H1 (cell line): ENCODE measurements around the gene MANBA. TPM values are rescaled to one million over a fixed set of nuclear protein-coding genes. Genes with fewer than 3 reads are reported as not detected.

Experiments used
- CTCF ChIA-PET: fragments of 300-600 bp; sonication (Branson Sonifier 250); formaldehyde crosslinking; loops from one replicate; lab custom pipeline; 2021; ENCODE audit not compliant: partially characterized antibody; lab: Charles Lee
- POLR2A ChIA-PET: fragments of 300-600 bp; sonication (Branson Sonifier 250); formaldehyde crosslinking; loops from one replicate; lab custom pipeline; 2021; ENCODE audit warnings: inconsistent platforms; ENCODE audit not compliant: partially characterized antibody; lab: Charles Lee
- DNase-seq, 2 experiments: peaks; one replicate each; pipeline versions ENCODE4 v3.0.0 to v3.0.0-alpha.2; 2010 to 2022; ENCODE audit warnings: low spot score in 2 of 2, low read depth in 1 of 2, mixed read lengths in 1 of 2
- FAIRE-seq: peaks from 2 replicates; lab custom pipeline; 2011; peaks lifted over from hg19 to GRCh38; lab: Jason Lieb, UNC
- H2AFZ ChIP-seq: 2 replicates; pipeline ENCODE4 v1.8.1; 2012; ENCODE audit warnings: low read length, inconsistent platforms
- H2AK5ac ChIP-seq: 2 replicates; pipeline ENCODE4 v1.6.1; 2013; ENCODE audit warnings: low read depth, low read length
- H2BK120ac ChIP-seq: replicated peaks from 2 replicates; pipeline ENCODE3; 2013; ENCODE audit warnings: low read depth, low read length, inconsistent platforms
- H2BK12ac ChIP-seq: 2 replicates; pipeline ENCODE4 v1.6.1; 2013; ENCODE audit warnings: low read depth, low read length
- H2BK15ac ChIP-seq: 2 replicates; pipeline ENCODE4 v1.6.1; 2013; ENCODE audit warnings: low read length
- H2BK20ac ChIP-seq: 2 replicates; pipeline ENCODE4 v1.6.1; 2013; ENCODE audit warnings: low read length
- H2BK5ac ChIP-seq: 2 replicates; pipeline ENCODE4 v1.6.1; 2013; ENCODE audit warnings: low read depth, low read length
- H3K14ac ChIP-seq: 2 replicates; pipeline ENCODE4 v1.6.1; 2013; ENCODE audit warnings: inconsistent platforms; ENCODE audit not compliant: insufficient read length
- H3K18ac ChIP-seq: 2 replicates; pipeline ENCODE4 v1.6.1; 2013; ENCODE audit warnings: low read length; ENCODE audit errors: extremely low read depth
- H3K23ac ChIP-seq: 2 replicates; pipeline ENCODE4 v1.6.1; 2013; ENCODE audit warnings: inconsistent platforms; ENCODE audit not compliant: insufficient read length
- H3K23me2 ChIP-seq: 2 replicates; pipeline ENCODE4 v1.6.1; 2013; ENCODE audit warnings: low read depth, low read length
- H3K27ac ChIP-seq: 2 replicates; pipeline ENCODE4 v1.6.1; 2011; ENCODE audit warnings: low read depth, low read length, inconsistent platforms
- H3K27me3 ChIP-seq, 4 experiments: replicated peaks in 1 of 4; 1 replicate in 1 of 4; 2 replicates in 3 of 4; pipeline versions ENCODE4 v1.6.1 to v1.8.1; 2011 to 2013; ENCODE audit warnings: low read length in 3 of 4, mild to moderate bottlenecking in 3 of 4, inconsistent platforms in 2 of 4, mixed read lengths in 2 of 4, moderate library complexity in 1 of 4; ENCODE audit not compliant: control insufficient read depth in 3 of 4, insufficient read depth in 3 of 4; ENCODE audit errors: extremely low read depth in 1 of 4
- H3K36me3 ChIP-seq, 4 experiments: 2 replicates each; pipeline versions ENCODE4 v1.6.1 to v1.8.1; 2011 to 2013; ENCODE audit warnings: mild to moderate bottlenecking in 4 of 4, low read length in 3 of 4, moderate library complexity in 2 of 4, control low read depth in 1 of 4, inconsistent platforms in 1 of 4; ENCODE audit not compliant: insufficient read depth in 4 of 4, control insufficient read depth in 2 of 4
- H3K4ac ChIP-seq: replicated peaks from 2 replicates; pipeline ENCODE3; 2013; ENCODE audit warnings: low read length, low read depth, mixed read lengths, inconsistent platforms; ENCODE audit not compliant: insufficient read length
- H3K4me1 ChIP-seq, 4 experiments: replicated peaks in 1 of 4; 1 replicate in 1 of 4; 2 replicates in 3 of 4; pipeline versions ENCODE4 v1.6.1 to v1.8.1; 2011 to 2013; ENCODE audit warnings: low read length in 3 of 4, inconsistent platforms in 2 of 4, mixed read lengths in 1 of 4; ENCODE audit not compliant: insufficient read depth in 4 of 4, control insufficient read depth in 3 of 4
- H3K4me2 ChIP-seq, 2 experiments: 2 replicates each; pipeline versions ENCODE4 v1.6.1 to v1.8.1; 2011 to 2013; ENCODE audit warnings: low read depth in 2 of 2, low read length in 2 of 2, control low read depth in 1 of 2, inconsistent platforms in 1 of 2, mild to moderate bottlenecking in 1 of 2; ENCODE audit not compliant: insufficient read depth in 1 of 2
- H3K4me3 ChIP-seq, 4 experiments: fragments of 200-600, 300-600 bp in 1 of 4; sonication (generic), shearing (Covaris generic), sonication (Bioruptor Twin) in 1 of 4; 2 replicates each; pipeline versions ENCODE4 v1.5.1 to v1.8.1; 2011 to 2016; ENCODE audit warnings: low read length in 4 of 4, low read depth in 3 of 4, control low read depth in 2 of 4, inconsistent platforms in 2 of 4, mild to moderate bottlenecking in 2 of 4, mixed read lengths in 1 of 4, moderate library complexity in 1 of 4; ENCODE audit not compliant: insufficient read depth in 2 of 4; ENCODE audit errors: extremely low read depth in 1 of 4
- H3K56ac ChIP-seq: replicated peaks from 2 replicates; pipeline ENCODE3; 2013; ENCODE audit warnings: low read depth, mild to moderate bottlenecking, mixed read lengths, low read length, inconsistent platforms; ENCODE audit not compliant: insufficient read length
- H3K79me1 ChIP-seq: 2 replicates; pipeline ENCODE4 v1.6.1; 2013; ENCODE audit warnings: low read depth, low read length, control low read depth
- H3K79me2 ChIP-seq, 2 experiments: 2 replicates each; pipeline versions ENCODE4 v1.6.1 to v1.8.1; 2012 to 2013; ENCODE audit warnings: low read length in 2 of 2, mild to moderate bottlenecking in 2 of 2, inconsistent platforms in 1 of 2; ENCODE audit not compliant: insufficient read depth in 2 of 2, control insufficient read depth in 1 of 2
- H3K9ac ChIP-seq, 4 experiments: replicated peaks in 1 of 4; 1 replicate in 1 of 4; 2 replicates in 3 of 4; pipeline versions ENCODE4 v1.6.1 to v1.8.1; 2011 to 2013; ENCODE audit warnings: low read depth in 3 of 4, low read length in 3 of 4, control low read depth in 2 of 4, mild to moderate bottlenecking in 2 of 4, moderate library complexity in 2 of 4, inconsistent platforms in 1 of 4; ENCODE audit errors: extremely low read depth in 1 of 4
- H3K9me3 ChIP-seq, 2 experiments: 2 replicates each; pipeline versions ENCODE4 v1.6.1 to v1.8.1; 2012 to 2013; ENCODE audit warnings: mild to moderate bottlenecking in 2 of 2, moderate library complexity in 2 of 2, control low read depth in 1 of 2, inconsistent platforms in 1 of 2, low read depth in 1 of 2, low read length in 1 of 2, mixed read lengths in 1 of 2; ENCODE audit not compliant: insufficient read depth in 2 of 2
- H4K20me1 ChIP-seq, 2 experiments: replicated peaks in 1 of 2; 2 replicates each; pipeline versions ENCODE3 to v1.8.1; 2011 to 2013; ENCODE audit warnings: inconsistent platforms in 2 of 2, low read length in 2 of 2, mild to moderate bottlenecking in 1 of 2; ENCODE audit not compliant: insufficient read depth in 2 of 2, control insufficient read depth in 1 of 2
- H4K5ac ChIP-seq: 2 replicates; pipeline ENCODE4 v1.6.1; 2013; ENCODE audit warnings: low read length, low read depth, mixed read lengths, inconsistent platforms; ENCODE audit not compliant: insufficient read length
- H4K8ac ChIP-seq: 2 replicates; pipeline ENCODE4 v1.8.0; 2013; ENCODE audit warnings: mild to moderate bottlenecking, moderate library complexity, low read length, inconsistent platforms; ENCODE audit not compliant: insufficient read depth; ENCODE audit errors: extremely low read depth
- H4K91ac ChIP-seq: replicated peaks from 2 replicates; pipeline ENCODE3; 2013; ENCODE audit warnings: low read length, mixed read lengths, inconsistent platforms; ENCODE audit not compliant: insufficient read length
- EGR1 ChIP-seq: IDR thresholded peaks from 2 replicates; pipeline ENCODE4 v1.6.1; 2011; ENCODE audit warnings: low read depth, low read length, borderline replicate concordance
- SAP30 ChIP-seq: fragments of 300-600 bp; sonication (generic); IDR thresholded peaks from 2 replicates; pipeline ENCODE4 v1.7.1; 2012; ENCODE audit warnings: low read length, moderate library complexity, mild to moderate bottlenecking, inconsistent platforms; ENCODE audit not compliant: insufficient read depth, insufficient replicate concordance
- TAF7 ChIP-seq: optimal IDR thresholded peaks from 2 replicates; pipeline ENCODE3; 2011; ENCODE audit warnings: low read depth, mild to moderate bottlenecking, inconsistent platforms, low read length, moderate library complexity, borderline replicate concordance
- WGBS, 2 experiments: shearing (Covaris generic) in 1 of 2; methylation state at CpG; one replicate each; pipeline versions ENCODE4 v1.1.6 to v1.1.7; 2013 to 2015; ENCODE audit warnings: low lambda C conversion rate in 2 of 2, mixed read lengths in 2 of 2, inconsistent platforms in 1 of 2, low coverage in 1 of 2, missing lambda C conversion rate in 1 of 2; ENCODE audit not compliant: insufficient replicate concordance in 2 of 2, insufficient coverage in 1 of 2, insufficient read length in 1 of 2; ENCODE audit errors: extremely low coverage in 1 of 2, missing lambda C conversion rate in 1 of 2; 5-methylcytosine and 5-hydroxymethylcytosine counted together
- polyA plus RNA-seq, 7 experiments: library from polyadenylated mRNA; depleted of rRNA in 3 of 7; stranded (reverse) in 5 of 7; unstranded in 2 of 7; fragments of >200 nt in 5 of 7; fragments of 200-250 nt in 2 of 7; gene quantifications; 1 replicate in 5 of 7; 2 replicates in 1 of 7; 4 replicates in 1 of 7; pipeline versions ENCODE4 v1.2.1 to v1.2.3, GENCODE V29; 2011 to 2013; ENCODE audit warnings: missing spikeins in 2 of 7, mixed read lengths in 2 of 7
- total RNA-seq: library from RNA; stranded (reverse); fragmentation: NEBNext Ultra II Directional; extraction: Animal tissue kit (Norgen Biotek cat#: 25700); gene quantifications from 2 replicates; pipeline ENCODE4 v1.2.1, GENCODE V29; 2021
- TF ChIP-seq, protein P1 (sequence below), 3 experiments: IDR thresholded peaks; 1 replicate in 2 of 3; 2 replicates in 1 of 3; pipeline versions ENCODE4 v1.5.1 to v1.6.1; 2011; ENCODE audit warnings: low read length in 3 of 3, mild to moderate bottlenecking in 3 of 3, inconsistent platforms in 2 of 3, low read depth in 1 of 3, moderate library complexity in 1 of 3; ENCODE audit not compliant: insufficient read depth in 1 of 3; ENCODE audit errors: control extremely low read depth in 1 of 3

MANBA gene
- total and polyA plus RNA-seq, 2 of the 8 experiments (the other 6 are each of a cell fraction or from before 2014, with no cell fraction given), result 22.9 to 27.8 TPM

- DNase-seq, result no peak
- FAIRE-seq, result no peak
- no peaks in the 10 kb centered on the region for H3K79me1 ChIP-seq
- no peak overlapping the region for H3K56ac ChIP-seq
- CTCF ChIA-PET, result interaction anchor here (0.6 to 1.0 kb wide), 5 partner anchors 16 to 404 kb away, joined by 3 read pairs; no protein-coding TSS in a partner anchor
- peaks cover 4 to 9% (median 7%) of the 10 kb centered on the region in 4 experiments; a peak in 5 of 8 replicates for H3K36me3 ChIP-seq
- no peaks in the 10 kb centered on the region for H3K79me2 ChIP-seq
- no peak overlapping the region for H3K4me3 ChIP-seq
- no peaks in the 10 kb centered on the region for H3K27me3 ChIP-seq
- H4K8ac ChIP-seq, result no peak overlapping the region
- H3K9me3 ChIP-seq, result no peaks in the 10 kb centered on the region
- H2BK15ac ChIP-seq, result no peak overlapping the region
- TF ChIP-seq, protein P1, sequence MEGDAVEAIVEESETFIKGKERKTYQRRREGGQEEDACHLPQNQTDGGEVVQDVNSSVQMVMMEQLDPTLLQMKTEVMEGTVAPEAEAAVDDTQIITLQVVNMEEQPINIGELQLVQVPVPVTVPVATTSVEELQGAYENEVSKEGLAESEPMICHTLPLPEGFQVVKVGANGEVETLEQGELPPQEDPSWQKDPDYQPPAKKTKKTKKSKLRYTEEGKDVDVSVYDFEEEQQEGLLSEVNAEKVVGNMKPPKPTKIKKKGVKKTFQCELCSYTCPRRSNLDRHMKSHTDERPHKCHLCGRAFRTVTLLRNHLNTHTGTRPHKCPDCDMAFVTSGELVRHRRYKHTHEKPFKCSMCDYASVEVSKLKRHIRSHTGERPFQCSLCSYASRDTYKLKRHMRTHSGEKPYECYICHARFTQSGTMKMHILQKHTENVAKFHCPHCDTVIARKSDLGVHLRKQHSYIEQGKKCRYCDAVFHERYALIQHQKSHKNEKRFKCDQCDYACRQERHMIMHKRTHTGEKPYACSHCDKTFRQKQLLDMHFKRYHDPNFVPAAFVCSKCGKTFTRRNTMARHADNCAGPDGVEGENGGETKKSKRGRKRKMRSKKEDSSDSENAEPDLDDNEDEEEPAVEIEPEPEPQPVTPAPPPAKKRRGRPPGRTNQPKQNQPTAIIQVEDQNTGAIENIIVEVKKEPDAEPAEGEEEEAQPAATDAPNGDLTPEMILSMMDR (IDR thresholded peaks at IDR 0.05; ENCODE audit: control extremely low read depth in 1 of 3, insufficient read depth in 1 of 3, low read depth in 1 of 3, low read length in 3 of 3), result no peak
- TF ChIP-seq EGR1 (no peak), TAF7 (no peak), SAP30 (no peak)
- no peak overlapping the region for H2BK5ac ChIP-seq
- H4K5ac ChIP-seq, result no peak overlapping the region
- POLR2A ChIA-PET, result interaction anchor here (0.8 kb wide), 1 partner anchor 8 kb away, joined by 3 read pairs; no protein-coding TSS in a partner anchor
- no peak overlapping the region for H3K4ac ChIP-seq
- no peak overlapping the region for H2BK120ac ChIP-seq
- no peaks in the 10 kb centered on the region for H3K23me2 ChIP-seq
- H2BK20ac ChIP-seq, result no peak overlapping the region
- H4K20me1 ChIP-seq, result no peaks in the 10 kb centered on the region
- H3K14ac ChIP-seq, result no peak overlapping the region
- H3K9ac ChIP-seq, result no peak overlapping the region
- H3K4me1 ChIP-seq, result 0 out of 7 replicates have a peak, but pooled peaks cover 0 to 3% (median 0%) of the 10 kb centered on the region in 4 experiments
- no peak overlapping the region for H2BK12ac ChIP-seq
- no peak overlapping the region for H3K23ac ChIP-seq
- 76% methylated on average over 3 of the region's 3 CpGs; no CpG with 5 or more reads in 1 of the 2 experiments for WGBS, 2 experiments
- no peak overlapping the region for H2AFZ ChIP-seq
- no peak overlapping the region for H4K91ac ChIP-seq
- no peak overlapping the region for H3K27ac ChIP-seq
- H3K18ac ChIP-seq, result no peak overlapping the region
- no peak overlapping the region for H3K4me2 ChIP-seq
- no peak overlapping the region for H2AK5ac ChIP-seq
These were observed 132.8 kb downstream of the MANBA start for GRCh38 chr4:102627831-102628523.
